NT2/D1 (cell line): ENCODE data around the gene ARIH2.

Source experiments
- SUZ12 ChIP-seq: IDR thresholded peaks from 2 replicates; pipeline ENCODE4 v1.6.1; 2011; ENCODE audit not compliant: insufficient read length, insufficient read depth; ENCODE audit errors: extremely low read depth
- YY1 ChIP-seq: IDR thresholded peaks from 2 replicates; pipeline ENCODE4 v1.6.1; 2011; ENCODE audit not compliant: insufficient read length, insufficient read depth
- ZNF274 ChIP-seq: IDR thresholded peaks from 2 replicates; pipeline ENCODE4 v1.6.1; 2011; ENCODE audit warnings: mild to moderate bottlenecking, low read depth, low read length

DNA sequence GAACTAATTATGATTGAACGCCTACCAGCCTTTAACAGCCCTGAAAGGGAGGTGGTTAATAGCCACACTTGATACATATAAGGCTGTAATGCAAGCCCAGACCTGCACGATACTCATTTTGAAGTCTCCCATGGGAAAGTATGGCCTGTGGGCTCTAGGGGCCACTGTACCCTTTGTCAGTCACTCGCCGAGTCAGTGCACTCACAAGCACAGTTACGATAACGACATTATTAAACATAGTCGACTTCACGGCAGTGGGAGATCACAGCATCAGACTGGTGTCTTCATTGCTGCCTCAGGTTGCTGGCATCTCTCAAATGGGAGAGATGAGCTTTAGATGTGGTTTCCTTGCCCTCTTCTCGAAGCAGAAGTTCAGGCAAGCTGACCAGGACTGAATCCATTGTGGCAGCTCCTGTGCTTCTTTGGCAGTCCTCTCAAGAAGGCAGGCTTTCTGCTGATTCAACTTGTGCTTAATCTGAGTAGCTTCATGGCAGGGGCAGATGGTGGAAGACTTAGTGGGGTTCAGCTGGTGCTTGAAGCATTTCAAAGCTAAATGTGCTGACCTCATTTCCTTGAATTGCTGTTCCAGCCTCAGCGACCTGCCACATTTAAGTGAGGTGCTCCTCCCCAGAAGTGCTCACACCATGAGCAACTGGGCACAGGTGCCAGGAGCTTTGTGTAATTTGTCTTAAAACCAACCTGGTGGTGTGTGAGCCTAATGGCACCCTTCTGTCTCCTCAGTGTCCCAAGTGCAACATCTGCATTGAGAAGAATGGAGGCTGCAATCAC, 55.6 kb downstream of the ARIH2 start:
- no peak for TF ChIP-seq ZNF274
- TF ChIP-seq YY1 = no peak
- TF ChIP-seq SUZ12 = no peak
